Smooth muscle cell (in vitro differentiated cells): ENCODE results near the gene ZMIZ2. TPM values are rescaled to one million over a fixed set of nuclear protein-coding genes. Genes with fewer than 3 reads are reported as not detected.

Experiments
- DNase-seq: peaks from one replicate; lab custom pipeline; 2025; ENCODE audit not compliant: unreplicated experiment; lab: John Stamatoyannopoulos, UW
- H2AFZ ChIP-seq: fragments of 200-600 bp; sonication (generic); 2 replicates; pipeline ENCODE4 v1.6.0; 2016; ENCODE audit warnings: antibody characterized with exemption, low read depth, mild to moderate bottlenecking
- H3F3A ChIP-seq: fragments of 200-600 bp; sonication (generic); 2 replicates; pipeline ENCODE4 v1.6.0; 2017; ENCODE audit warnings: antibody characterized with exemption, low read depth
- H3K27ac ChIP-seq: fragments of 200-600 bp; sonication (generic); 2 replicates; pipeline ENCODE4 v1.5.1; 2016; ENCODE audit warnings: low read depth, mild to moderate bottlenecking
- H3K27me3 ChIP-seq: fragments of 200-600 bp; sonication (generic); 2 replicates; pipeline ENCODE4 v1.6.1; 2016; ENCODE audit warnings: low read depth, mild to moderate bottlenecking
- H3K36me3 ChIP-seq: fragments of 200-600 bp; sonication (generic); 2 replicates; pipeline ENCODE4 v1.5.1; 2016; ENCODE audit warnings: low read depth
- H3K4me1 ChIP-seq: fragments of 200-600 bp; sonication (generic); 2 replicates; pipeline ENCODE4 v1.5.1; 2016; ENCODE audit warnings: low read depth
- H3K4me2 ChIP-seq: fragments of 200-600 bp; sonication (generic); 2 replicates; pipeline ENCODE4 v1.6.0; 2016; ENCODE audit warnings: mild to moderate bottlenecking
- H3K4me3 ChIP-seq: fragments of 200-600 bp; sonication (generic); 2 replicates; pipeline ENCODE4 v1.5.1; 2016; ENCODE audit warnings: mild to moderate bottlenecking
- H3K79me2 ChIP-seq: fragments of 200-600 bp; sonication (generic); 2 replicates; pipeline ENCODE4 v1.6.0; 2016; ENCODE audit warnings: low read depth, mild to moderate bottlenecking
- H3K9ac ChIP-seq: fragments of 200-600 bp; sonication (generic); 2 replicates; pipeline ENCODE4 v1.6.0; 2016; ENCODE audit warnings: low read depth
- H3K9me3 ChIP-seq: fragments of 200-600 bp; sonication (generic); replicated peaks from 2 replicates; pipeline ENCODE4 v1.5.1; 2016; ENCODE audit warnings: low read depth
- H4K20me1 ChIP-seq: fragments of 200-600 bp; sonication (generic); 2 replicates; pipeline ENCODE4 v1.6.0; 2016; ENCODE audit warnings: low read depth
- CTCF ChIP-seq: fragments of 200-600 bp; sonication (generic); IDR thresholded peaks from 2 replicates; pipeline ENCODE4 v1.5.1; 2017; ENCODE audit warnings: borderline replicate concordance, mild to moderate bottlenecking, antibody characterized with exemption; ENCODE audit not compliant: insufficient read depth, poor library complexity, severe bottlenecking
- WGBS: methylation state at CpG from one replicate; pipeline ENCODE4 v1.1.7; 2016; ENCODE audit warnings: low lambda C conversion rate; 5-methylcytosine and 5-hydroxymethylcytosine counted together
- polyA plus RNA-seq: library from polyadenylated mRNA; unstranded; fragments of >200 nt; fragmentation: Nextera tagmentation; extraction: Ambion mirVana; gene quantifications from 2 replicates; pipeline ENCODE4 v1.2.1, GENCODE V29; 2016
- total RNA-seq: library from RNA; depleted of rRNA; stranded (reverse); fragments of >200 nt; gene quantifications from 2 replicates; pipeline ENCODE4 v1.2.3, GENCODE V29; 2014

The ZMIZ2 gene
- total and polyA plus RNA-seq, 2 experiments from 2014 or later, result 8.8 to 17.2 TPM

- Histone ChIP-seq H3K4me3 (no peak overlapping the region), H3K79me2 (no peaks in the 10 kb centered on the region), H2AFZ (no peak overlapping the region), H3K9me3 (no peaks in the 10 kb centered on the region), H3F3A (peaks cover 8% of the 10 kb centered on the region), H3K27me3 (no peaks in the 10 kb centered on the region), H3K4me1 (no peaks in the 10 kb centered on the region), H4K20me1 (no peaks in the 10 kb centered on the region), H3K9ac (no peak overlapping the region), H3K4me2 (no peak overlapping the region), H3K36me3 (no peaks in the 10 kb centered on the region), H3K27ac (no peak overlapping the region)
- no peak for TF ChIP-seq CTCF
- WGBS, result 82% methylated on average over 11 of the region's 11 CpGs
- no peak for DNase-seq
These were observed 20.2 kb downstream of the ZMIZ2 start for GRCh38 chr7:44768628-44769371.

GRCh38 chr7:44769376-44769775, 20.7 kb downstream of the ZMIZ2 start:
- Histone ChIP-seq H3K27me3 (no peaks in the 10 kb centered on the region), H3K79me2 (no peaks in the 10 kb centered on the region), H3K27ac (no peak overlapping the region), H3K9me3 (no peaks in the 10 kb centered on the region), H3K36me3 (no peaks in the 10 kb centered on the region), H3K4me1 (no peaks in the 10 kb centered on the region), H3K4me2 (no peak overlapping the region), H4K20me1 (no peaks in the 10 kb centered on the region), H3K9ac (no peak overlapping the region), H2AFZ (no peak overlapping the region), H3K4me3 (no peak overlapping the region), H3F3A (peaks cover 8% of the 10 kb centered on the region)
- 81% methylated on average over 8 of the region's 8 CpGs for WGBS
- TF ChIP-seq CTCF, result no peak
- DNase-seq, result no peak

GRCh38 chr7:44769776-44770294, 21.2 kb downstream of the ZMIZ2 start:
- Histone ChIP-seq H3K27me3 (no peaks in the 10 kb centered on the region), H3K4me2 (no peak overlapping the region), H3F3A (peaks cover 8% of the 10 kb centered on the region), H3K79me2 (no peaks in the 10 kb centered on the region), H3K9ac (no peak overlapping the region), H3K27ac (no peak overlapping the region), H3K4me1 (no peaks in the 10 kb centered on the region), H2AFZ (no peak overlapping the region), H3K4me3 (no peak overlapping the region), H3K36me3 (no peaks in the 10 kb centered on the region), H4K20me1 (no peaks in the 10 kb centered on the region), H3K9me3 (no peaks in the 10 kb centered on the region)
- no peak for DNase-seq
- no peak for TF ChIP-seq CTCF
- WGBS, result 53% methylated on average over 10 of the region's 10 CpGs

GRCh38 chr7:44771358-44771757, 22.7 kb downstream of the ZMIZ2 start:
- Histone ChIP-seq H3K4me2 (no peak overlapping the region), H3K79me2 (no peaks in the 10 kb centered on the region)
- no peak for TF ChIP-seq CTCF

More at GRCh38 chr7:44771358-44771757, 22.7 kb downstream of the ZMIZ2 start:
- H3K4me1 ChIP-seq, result no peaks in the 10 kb centered on the region
- H3K27me3 ChIP-seq, result no peaks in the 10 kb centered on the region
- H3K9me3 ChIP-seq, result no peaks in the 10 kb centered on the region
- H3K9ac ChIP-seq, result no peak overlapping the region
- H3K27ac ChIP-seq, result no peak overlapping the region
- H3K4me3 ChIP-seq, result no peak overlapping the region
- H4K20me1 ChIP-seq, result no peaks in the 10 kb centered on the region
- H3K36me3 ChIP-seq, result no peaks in the 10 kb centered on the region
- peaks cover 8% of the 10 kb centered on the region for H3F3A ChIP-seq
- H2AFZ ChIP-seq, result no peak overlapping the region
- WGBS, result 67% methylated on average over 3 of the region's 3 CpGs
- no peak for DNase-seq
